ENCODE data around the gene HDGF.

Gene HDGF

GRCh38 chr1:156709757-156710489 is 41.6 kb downstream of the HDGF start:
- Histone ChIP-seq H3K36me3 (no peaks in the 10 kb centered on the region), H3K4me1 (peaks cover 53% of the 10 kb centered on the region)
- peak; percentile 78 for DNase-seq

GRCh38 chr1:156709031-156709430 is 42.4 kb downstream of the HDGF start:
- Histone ChIP-seq H3K4me3 (ENCODE audit: low read depth, low read length) (no peak overlapping the region), H3K36me3 (no peaks in the 10 kb centered on the region), H3K9me3 (no peaks in the 10 kb centered on the region), H3K27me3 (peaks cover 7% of the 10 kb centered on the region), H3K4me1 (peaks cover 62% of the 10 kb centered on the region)
- no peak for DNase-seq
- TF ChIP-seq CTCF (IDR thresholded peaks at IDR 0.05; ENCODE audit: low read depth, low read length): no peak

More at GRCh38 chr1:156709757-156710489, 41.6 kb downstream of the HDGF start:
- no peak for TF ChIP-seq CTCF (IDR thresholded peaks at IDR 0.05; ENCODE audit: low read depth, low read length)
- Histone ChIP-seq H3K4me3 (ENCODE audit: low read depth, low read length) (no peak overlapping the region), H3K27me3 (peaks cover 4% of the 10 kb centered on the region), H3K9me3 (no peaks in the 10 kb centered on the region)

- no peak for TF ChIP-seq CTCF (IDR thresholded peaks at IDR 0.05; ENCODE audit: low read depth, low read length)
- Histone ChIP-seq H3K27me3 (peaks cover 7% of the 10 kb centered on the region), H3K9me3 (no peaks in the 10 kb centered on the region), H3K36me3 (no peaks in the 10 kb centered on the region), H3K4me1 (peaks cover 70% of the 10 kb centered on the region), H3K4me3 (ENCODE audit: low read depth, low read length) (no peak overlapping the region)
- no peak for DNase-seq
These were observed 43.2 kb downstream of the HDGF start for GRCh38 chr1:156708218-156708661.

GRCh38 chr1:156707417-156708217 is 43.9 kb downstream of the HDGF start:
- H3K36me3 ChIP-seq: no peaks in the 10 kb centered on the region
- H3K9me3 ChIP-seq: no peaks in the 10 kb centered on the region
- DNase-seq: no peak
- peaks cover 68% of the 10 kb centered on the region for H3K4me1 ChIP-seq
- peaks cover 7% of the 10 kb centered on the region for H3K27me3 ChIP-seq
- no peak for TF ChIP-seq CTCF (IDR thresholded peaks at IDR 0.05; ENCODE audit: low read depth, low read length)
- H3K4me3 ChIP-seq (ENCODE audit: low read depth, low read length): no peak overlapping the region

- H3K9me3 ChIP-seq: no peaks in the 10 kb centered on the region
- peak; percentile 40 for DNase-seq
- no peaks in the 10 kb centered on the region for H3K36me3 ChIP-seq
- TF ChIP-seq CTCF (IDR thresholded peaks at IDR 0.05; ENCODE audit: low read depth, low read length): no peak
- H3K4me3 ChIP-seq (ENCODE audit: low read depth, low read length): peak overlapping the region; percentile 62
- H3K4me1 ChIP-seq: peaks cover 60% of the 10 kb centered on the region
- H3K27me3 ChIP-seq: peaks cover 7% of the 10 kb centered on the region
These were observed 44.6 kb downstream of the HDGF start for GRCh38 chr1:156706657-156707416.

All from BE2C (cell line).